ENCODE results near the gene PDZD2.

DNA sequence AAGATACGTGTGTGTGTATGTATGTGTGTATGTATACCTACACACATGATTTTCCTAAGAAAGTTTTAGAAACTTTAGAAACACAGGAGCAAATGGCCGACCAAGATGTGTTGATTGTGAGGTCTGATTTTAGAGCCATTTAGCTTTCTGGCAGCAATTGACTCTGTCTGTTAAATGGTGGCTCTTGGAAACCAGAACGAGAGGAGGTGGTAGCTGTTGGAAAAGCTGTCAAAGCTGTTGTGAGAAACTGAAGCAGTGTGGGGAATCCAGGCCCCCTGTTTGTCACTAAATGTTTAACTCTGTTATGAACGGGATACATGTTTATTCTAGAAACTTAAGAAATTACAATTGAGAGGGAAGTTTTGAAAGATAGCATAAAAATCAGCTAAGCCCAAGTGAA, 443.8 kb downstream of the PDZD2 start:
- TF ChIP-seq, protein P1, sequence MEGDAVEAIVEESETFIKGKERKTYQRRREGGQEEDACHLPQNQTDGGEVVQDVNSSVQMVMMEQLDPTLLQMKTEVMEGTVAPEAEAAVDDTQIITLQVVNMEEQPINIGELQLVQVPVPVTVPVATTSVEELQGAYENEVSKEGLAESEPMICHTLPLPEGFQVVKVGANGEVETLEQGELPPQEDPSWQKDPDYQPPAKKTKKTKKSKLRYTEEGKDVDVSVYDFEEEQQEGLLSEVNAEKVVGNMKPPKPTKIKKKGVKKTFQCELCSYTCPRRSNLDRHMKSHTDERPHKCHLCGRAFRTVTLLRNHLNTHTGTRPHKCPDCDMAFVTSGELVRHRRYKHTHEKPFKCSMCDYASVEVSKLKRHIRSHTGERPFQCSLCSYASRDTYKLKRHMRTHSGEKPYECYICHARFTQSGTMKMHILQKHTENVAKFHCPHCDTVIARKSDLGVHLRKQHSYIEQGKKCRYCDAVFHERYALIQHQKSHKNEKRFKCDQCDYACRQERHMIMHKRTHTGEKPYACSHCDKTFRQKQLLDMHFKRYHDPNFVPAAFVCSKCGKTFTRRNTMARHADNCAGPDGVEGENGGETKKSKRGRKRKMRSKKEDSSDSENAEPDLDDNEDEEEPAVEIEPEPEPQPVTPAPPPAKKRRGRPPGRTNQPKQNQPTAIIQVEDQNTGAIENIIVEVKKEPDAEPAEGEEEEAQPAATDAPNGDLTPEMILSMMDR (IDR thresholded peaks at IDR 0.05), result no peak
- TF ChIP-seq EP300 (IDR thresholded peaks at IDR 0.05) (no peak), POLR2A (IDR thresholded peaks at IDR 0.05) (no peak), POLR2AphosphoS5 (IDR thresholded peaks at IDR 0.05) (no peak)

All from sigmoid colon (tissue), 4 donors.